K562 (cell line): Measurements from ENCODE around the gene LRRC49. TPM values are rescaled to one million over a fixed set of nuclear protein-coding genes. Genes with fewer than 3 reads are reported as not detected.
A peak's percentile ranks its signal among the peaks of the same experiment; 100 is the strongest.

Source experiments
- ATAC-seq: fragments of 200-7000 bp; cut with Tn5 transposase; 3 replicates; pipeline ENCODE4 v1.9.1; 2020; ENCODE audit warnings: moderate library complexity
- BruUV-seq: library from RNA; stranded (reverse); fragments of 400-500 nt; replicated peaks from 2 replicates; lab custom pipeline; 2021; lab: Mats Ljungman, UMichigan
- CTCF ChIA-PET: fragments of 300-600 bp; formaldehyde crosslinking; extraction: SDS; loops from one replicate; lab custom pipeline; 2021; ENCODE audit warnings: low intra/inter-chr PET ratio; lab: Yijun Ruan, JAX
- POLR2A ChIA-PET: fragments of 300-600, 350-650 bp; sonication (Branson Sonifier 250); formaldehyde crosslinking; extraction: SDS; loops from one replicate; lab custom pipeline; 2021; ENCODE audit warnings: antibody characterized with exemption, inconsistent platforms; lab: Yijun Ruan, JAX
- DNase-seq, 4 experiments: peaks; one replicate each; pipeline versions ENCODE4 v3.0.0 to v3.0.0-alpha.2; 2011 to 2018; ENCODE audit warnings: low spot score in 3 of 4, mixed read lengths in 3 of 4; ENCODE audit errors: extremely low read depth in 1 of 4
- FAIRE-seq: peaks from 2 replicates; lab custom pipeline; 2011; peaks lifted over from hg19 to GRCh38; lab: Jason Lieb, UNC
- H2AFZ ChIP-seq: 2 replicates; pipeline ENCODE4 v1.6.0; 2011; ENCODE audit warnings: low read depth, low read length, control low read depth, inconsistent platforms
- H3K27ac ChIP-seq: fragments of 200-600 bp; 3 replicates; pipeline ENCODE4 v1.8.0; 2011; ENCODE audit warnings: low read depth, mild to moderate bottlenecking, control low read depth, inconsistent platforms, low read length, moderate library complexity, mixed read lengths; ENCODE audit errors: extremely low read depth
- H3K27me3 ChIP-seq, 2 experiments: fragments of 300-600 bp in 1 of 2; 2 replicates in 1 of 2; 3 replicates in 1 of 2; pipeline versions ENCODE4 v1.6.0 to v1.8.0; 2011; ENCODE audit warnings: inconsistent platforms in 2 of 2, low read length in 2 of 2, mild to moderate bottlenecking in 1 of 2, mixed read lengths in 1 of 2, moderate library complexity in 1 of 2; ENCODE audit not compliant: control insufficient read depth in 2 of 2, insufficient read depth in 2 of 2
- H3K36me3 ChIP-seq: fragments of 300-600 bp; 3 replicates; pipeline ENCODE4 v1.8.0; 2011; ENCODE audit warnings: mild to moderate bottlenecking, low read length, inconsistent platforms; ENCODE audit not compliant: control insufficient read depth, insufficient read depth
- H3K4me1 ChIP-seq, 2 experiments: fragments of 200-600 bp in 1 of 2; replicated peaks in 1 of 2; 2 replicates in 1 of 2; 3 replicates in 1 of 2; pipeline versions ENCODE4 v1.5.1 to v1.8.0; 2011; ENCODE audit warnings: inconsistent platforms in 2 of 2, low read length in 2 of 2, mild to moderate bottlenecking in 1 of 2, mixed read lengths in 1 of 2, moderate library complexity in 1 of 2; ENCODE audit not compliant: control insufficient read depth in 2 of 2, insufficient read depth in 2 of 2
- H3K4me2 ChIP-seq: 2 replicates; pipeline ENCODE4 v1.6.1; 2011; ENCODE audit warnings: low read length, control low read depth, inconsistent platforms, mixed read lengths; ENCODE audit not compliant: insufficient read depth
- H3K4me3 ChIP-seq: fragments of 200-600 bp; sonication (generic), shearing (Covaris generic); 2 replicates; pipeline ENCODE4 v1.5.1; 2016; ENCODE audit warnings: control low read depth, inconsistent platforms
- H3K79me2 ChIP-seq: fragments of 200-600 bp; 3 replicates; pipeline ENCODE4 v1.8.0; 2011; ENCODE audit warnings: low read length, inconsistent platforms; ENCODE audit not compliant: control insufficient read depth, insufficient read depth
- H3K9ac ChIP-seq, 2 experiments: 2 replicates each; pipeline versions ENCODE4 v1.6.0 to v1.6.1; 2011; ENCODE audit warnings: low read depth in 2 of 2, low read length in 2 of 2, control low read depth in 1 of 2, inconsistent platforms in 1 of 2, mild to moderate bottlenecking in 1 of 2, mixed read lengths in 1 of 2; ENCODE audit not compliant: insufficient read depth in 1 of 2
- H3K9me1 ChIP-seq: one replicate; pipeline ENCODE4 v1.6.0; 2011; ENCODE audit warnings: inconsistent platforms, mild to moderate bottlenecking, low read length, moderate library complexity; ENCODE audit not compliant: control insufficient read depth, insufficient read depth
- H3K9me3 ChIP-seq: replicated peaks from 2 replicates; pipeline ENCODE4 v1.5.1; 2011; ENCODE audit warnings: low read depth, low read length, inconsistent platforms; ENCODE audit not compliant: control insufficient read depth, insufficient read depth
- H4K20me1 ChIP-seq: replicated peaks from 2 replicates; pipeline ENCODE4 v1.6.1; 2011; ENCODE audit warnings: low read length, inconsistent platforms, mixed read lengths; ENCODE audit not compliant: control insufficient read depth, insufficient read depth
- C11orf30 ChIP-seq: fragments of 450-650 bp; IDR thresholded peaks from 2 replicates; pipeline ENCODE4 v1.6.1; 2016; ENCODE audit warnings: low read depth, mild to moderate bottlenecking
- CBX1 ChIP-seq: sonication (generic); IDR thresholded peaks from 2 replicates; pipeline ENCODE4 v1.6.1; 2016; ENCODE audit warnings: antibody characterized with exemption, low read depth, mild to moderate bottlenecking
- CBX5 ChIP-seq: IDR thresholded peaks from 2 replicates; pipeline ENCODE4 v1.6.1; 2014; ENCODE audit warnings: low read depth, borderline replicate concordance
- CTCF ChIP-seq, 3 experiments: IDR thresholded peaks in 2 of 3; conservative IDR thresholded peaks in 1 of 3; 2 replicates each; pipeline ENCODE4 v1.5.1; 2011 to 2012; ENCODE audit warnings: low read length in 3 of 3, mild to moderate bottlenecking in 3 of 3, control low read depth in 2 of 3, improper control_type of control experiment in 1 of 3, inconsistent platforms in 1 of 3, low read depth in 1 of 3, mixed read lengths in 1 of 3, moderate library complexity in 1 of 3; ENCODE audit not compliant: insufficient read depth in 2 of 3
- EHMT2 ChIP-seq: fragments of 450-650 bp; IDR thresholded peaks from 2 replicates; pipeline ENCODE4 v1.6.1; 2018; ENCODE audit warnings: antibody characterized with exemption
- MTA2 ChIP-seq: fragments of 450-650 bp; IDR thresholded peaks from 2 replicates; pipeline ENCODE4 v1.6.1; 2016; ENCODE audit warnings: low read depth
- SIN3A ChIP-seq, 2 experiments: fragments of 150-350 bp in 1 of 2; IDR thresholded peaks; 2 replicates each; pipeline ENCODE4 v1.6.1; 2011 to 2016; ENCODE audit warnings: borderline replicate concordance in 2 of 2, low read depth in 2 of 2, low read length in 2 of 2, mild to moderate bottlenecking in 2 of 2, moderate library complexity in 2 of 2; ENCODE audit not compliant: control insufficient read depth in 1 of 2
- ZNF280B ChIP-seq: fragments of 250-450 bp; sonication (Bioruptor Pico); IDR thresholded peaks from 2 replicates; pipeline ENCODE4 v1.5.1; 2021; ENCODE audit warnings: mild to moderate bottlenecking
- ZNF318 ChIP-seq, 2 experiments: fragments of 450-650 bp; IDR thresholded peaks; 2 replicates each; pipeline ENCODE4 v1.6.1; 2016; ENCODE audit warnings: mild to moderate bottlenecking in 2 of 2, borderline replicate concordance in 1 of 2, low read depth in 1 of 2, moderate library complexity in 1 of 2
- WGBS: fragments of 100-300 bp; shearing (Covaris generic); methylation state at CpG from one replicate; pipeline ENCODE4 v1.1.6; 2016; ENCODE audit warnings: low coverage, mixed read lengths; ENCODE audit not compliant: insufficient coverage; ENCODE audit errors: missing lambda C conversion rate; 5-methylcytosine and 5-hydroxymethylcytosine counted together
- in situ Hi-C: fragments of 300-500 bp; cut with MboI; formaldehyde crosslinking; loops from 4 replicates; pipeline ENCODE4 v1.15.0; 2018; ENCODE audit warnings: inconsistent platforms, mixed read lengths
- intact Hi-C: fragments of 100-400 bp; cut with micrococcal nuclease; formaldehyde crosslinking; loops from 2 replicates; pipeline ENCODE4 v1.14.2; 2022
- polyA plus RNA-seq, 8 experiments: library from polyadenylated mRNA; depleted of rRNA in 4 of 8; stranded (reverse) in 5 of 8; unstranded in 3 of 8; fragments of >200 nt; fragmentation: Nextera tagmentation in 2 of 8; fragmentation: Illumina TruSeq in 1 of 8; extraction: Ambion mirVana in 2 of 8; extraction: Trizol in 1 of 8; gene quantifications; 2 replicates each; pipeline versions ENCODE4 v1.2.1 to v1.2.3, GENCODE V29; 2011 to 2014; ENCODE audit warnings: inconsistent platforms in 1 of 8, missing spikeins in 1 of 8
- total RNA-seq, 7 experiments: library from RNA; depleted of rRNA in 6 of 7; stranded (reverse); fragments of >200 nt in 6 of 7; fragmentation: Illumina TruSeq in 2 of 7; extraction: Trizol in 2 of 7; gene quantifications; 2 replicates each; pipeline versions ENCODE4 v1.2.1 to v1.2.3, GENCODE V29; 2011 to 2021; ENCODE audit warnings: low replicate concordance in 1 of 7

Gene LRRC49
- total and polyA plus RNA-seq, 9 of the 15 experiments (the other 6 are each of a cell fraction or from before 2014, with no cell fraction given), result 0.32 TPM; not detected in 8

- TF ChIP-seq CTCF (IDR thresholded peaks at IDR 0.05 in 2 of 3, conservative IDR thresholded peaks at IDR 0.05 in 1 of 3; ENCODE audit: insufficient read depth in 2 of 3, low read depth in 1 of 3, low read length in 3 of 3) (peak in 1 of 3 experiments; percentile 29; a peak in 2 of 6 replicates), EHMT2 (no peak), CBX5 (peak; percentile 72; the same call in 1 of the 2 replicates), SIN3A (IDR thresholded peaks at IDR 0.05; ENCODE audit: borderline replicate concordance in 2 of 2, control insufficient read depth in 1 of 2, low read depth in 2 of 2, low read length in 2 of 2) (no peak), ZNF318 (IDR thresholded peaks at IDR 0.05; ENCODE audit: borderline replicate concordance in 1 of 2, low read depth in 1 of 2) (no peak), CBX1 (peak; percentile 46; the same call in 1 of the 2 replicates), MTA2 (no peak), ZNF280B (peak; percentile 68; the same call in 1 of the 2 replicates), C11orf30 (no peak)
- Histone ChIP-seq H3K79me2 (no peaks in the 10 kb centered on the region), H3K4me2 (no peak overlapping the region), H3K4me3 (no peak overlapping the region), H2AFZ (no peak overlapping the region), H3K27ac (no peak overlapping the region), H3K9ac (no peak overlapping the region), H4K20me1 (no peaks in the 10 kb centered on the region), H3K9me1 (no peaks in the 10 kb centered on the region), H3K27me3 (no peaks in the 10 kb centered on the region), H3K36me3 (no peaks in the 10 kb centered on the region), H3K4me1 (no peaks in the 10 kb centered on the region), H3K9me3 (0 out of 2 replicates have a peak, but pooled peaks cover 4% of the 10 kb centered on the region)
- 1% methylated on average over 5 of the region's 5 CpGs for WGBS
- BruUV-seq, result no TSS peak
- intact Hi-C loops (no loop called here), in situ Hi-C loops (no loop called here)
- POLR2A ChIA-PET, result no interaction called here
- CTCF ChIA-PET, result no interaction called here
- FAIRE-seq (no peak), ATAC-seq (no peak), DNase-seq (peak in 3 of 4 experiments; percentile 4 to 27 (median 15))
These were observed 15.3 kb downstream of the LRRC49 start for GRCh38 chr15:70907784-70908471.
